Activated naive CD4-positive, alpha-beta T cell treated with Interleukin-2 at 50 U/mL for 16 hours (primary cell): Measurements from ENCODE around the gene IL17F.
A peak's percentile ranks its signal among the peaks of the same experiment; 100 is the strongest.
"Not testable (repeated sequence)": the region's sequence is repeated elsewhere in the genome, so short reads cannot be mapped to it uniquely, and the experiment has no call there.

Source experiments
- DNase-seq: peaks from one replicate; pipeline ENCODE4 v3.0.0-alpha.2; 2020

Gene IL17F

DNA sequence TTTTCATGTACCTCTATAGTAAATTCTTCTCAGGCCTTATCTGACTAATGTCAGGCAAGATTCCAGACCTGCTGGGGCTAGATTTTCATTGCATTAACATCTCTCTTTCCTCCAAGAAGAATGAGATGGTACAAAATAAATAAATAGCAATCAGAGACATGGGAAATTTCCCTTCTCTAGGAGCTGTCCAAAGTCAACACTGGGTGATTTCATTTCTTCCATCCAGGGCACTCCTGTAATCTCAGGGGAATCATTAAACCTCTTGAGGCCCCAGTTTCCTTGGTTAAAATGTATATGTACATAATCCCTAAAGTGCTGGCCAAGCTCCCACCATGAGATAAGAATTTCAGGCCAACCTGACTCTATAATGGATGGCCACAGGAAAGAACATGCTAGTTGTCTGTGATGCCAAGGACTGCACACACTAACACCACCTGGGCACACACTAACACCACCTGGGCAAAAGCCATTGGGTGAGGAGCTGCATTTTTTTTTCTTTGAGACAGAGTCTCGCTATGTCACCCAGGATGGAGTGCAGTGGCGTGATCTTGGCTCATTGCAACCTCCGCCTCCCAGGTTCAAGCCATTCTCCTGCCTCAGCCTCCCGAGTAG, 912 bp downstream of the IL17F start:
- no peak for DNase-seq

- no peak for DNase-seq
Observed at GRCh38 chr6:52241819-52242218, 2.5 kb downstream of the IL17F start.

DNA sequence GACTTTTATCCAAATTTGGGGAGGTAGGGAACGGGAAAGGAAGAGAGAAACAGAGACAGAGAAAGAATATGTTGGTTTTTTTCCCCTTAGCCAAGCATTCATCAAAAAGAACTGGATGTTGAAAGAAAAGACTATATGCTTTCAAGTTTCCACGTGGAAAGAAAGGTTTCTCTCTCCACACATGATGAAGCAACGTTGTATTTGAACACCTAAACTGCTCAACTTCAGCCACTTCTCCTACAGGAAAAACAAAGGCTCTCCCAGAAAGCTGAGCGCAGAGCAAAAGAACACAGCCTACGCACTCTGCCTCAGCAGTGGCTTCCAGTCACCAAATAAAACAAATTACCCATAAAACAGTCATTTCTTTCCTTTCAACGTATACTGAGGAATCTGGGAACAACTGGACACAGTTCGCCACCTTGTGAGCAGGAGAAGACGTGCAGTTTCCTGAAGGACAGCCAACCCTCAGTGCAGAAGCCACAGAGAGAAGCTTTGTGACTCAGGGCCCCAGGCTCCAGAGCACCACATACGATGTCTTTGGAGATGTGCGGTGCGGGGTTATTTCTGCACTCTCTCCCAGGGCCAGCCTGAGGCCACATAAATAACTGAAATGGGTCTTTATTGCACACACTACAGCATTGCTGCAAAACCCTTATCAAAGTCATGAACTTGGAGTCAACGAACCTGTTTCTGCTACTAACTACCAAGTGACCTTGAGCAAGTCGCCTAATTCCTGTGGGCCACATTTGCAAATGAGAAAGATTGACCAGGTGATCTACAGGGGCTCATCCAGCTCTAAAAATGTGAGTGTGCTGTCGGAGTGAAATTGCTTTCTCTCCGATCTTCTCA, 10.1 kb downstream of the IL17F start:
- peak; percentile 16 for DNase-seq

DNA sequence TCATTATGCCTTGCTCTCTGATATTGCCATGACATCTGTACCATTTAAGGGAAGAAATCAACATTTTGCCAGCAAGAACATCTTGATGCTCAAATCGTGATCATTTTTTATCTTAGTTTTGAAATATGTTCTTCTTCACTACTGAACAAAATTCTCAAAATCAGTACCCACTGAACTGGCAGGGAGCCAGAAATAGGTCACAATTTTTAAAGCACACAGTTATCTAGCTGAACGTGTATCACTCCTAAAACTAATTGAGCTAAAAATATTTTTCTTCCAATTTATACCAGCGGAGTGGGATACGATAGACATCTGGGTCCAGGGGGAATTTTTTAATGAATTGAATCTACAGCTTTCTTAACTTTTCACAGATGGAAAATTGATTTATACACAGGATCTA, 11.3 kb downstream of the IL17F start:
- no peak for DNase-seq

- DNase-seq = peak; percentile 35
Observed at GRCh38 chr6:52231406-52232127, 12.7 kb downstream of the IL17F start.

GRCh38 chr6:52230685-52231084, 13.6 kb downstream of the IL17F start:
- DNase-seq = no peak

- peak; percentile 73 for DNase-seq
Observed at GRCh38 chr6:52227495-52227894, 16.8 kb downstream of the IL17F start.

DNA sequence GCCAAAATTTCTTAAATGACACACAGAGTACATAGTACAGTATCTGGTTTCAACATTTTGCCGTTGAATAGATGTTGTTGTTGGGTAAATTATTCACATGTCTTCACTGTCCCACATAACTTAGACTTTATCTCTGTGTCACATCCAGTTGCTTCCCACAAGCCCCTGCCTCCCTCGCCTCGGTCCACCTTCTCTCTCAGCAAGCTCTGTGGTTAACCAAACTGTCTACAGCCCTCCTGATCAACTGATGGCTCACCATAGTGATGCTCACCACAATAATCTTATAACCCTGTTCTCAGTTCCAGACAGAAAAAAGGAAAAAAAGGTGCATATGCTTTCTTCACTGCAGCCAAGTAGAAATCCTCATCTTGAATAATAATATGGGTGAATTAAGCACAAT, 23.0 kb downstream of the IL17F start:
- DNase-seq = peak; percentile 49

DNA sequence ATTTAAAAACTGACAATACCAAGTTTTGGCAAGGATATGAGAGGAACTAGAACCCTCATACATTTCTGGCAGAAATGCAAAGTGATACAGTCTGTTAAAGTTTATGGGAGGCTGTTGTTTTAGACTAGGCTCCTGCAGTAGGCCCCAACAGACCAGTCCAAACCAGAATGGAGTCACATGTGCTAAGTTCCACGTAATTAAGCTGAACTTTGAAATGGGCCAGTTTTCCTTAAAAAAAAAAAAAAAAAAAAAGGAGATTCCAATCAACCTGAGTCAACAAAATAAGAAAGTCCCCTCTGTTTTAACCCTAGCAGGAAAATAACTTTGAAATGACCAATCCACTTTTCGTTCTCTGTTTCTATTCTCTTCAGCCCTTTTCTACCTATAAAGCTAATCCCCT, 26.5 kb downstream of the IL17F start:
- no peak for DNase-seq

GRCh38 chr6:52216932-52217575, 27.2 kb downstream of the IL17F start:
- no peak for DNase-seq

- DNase-seq = no peak
Observed at GRCh38 chr6:52215787-52216186, 28.5 kb downstream of the IL17F start.

DNA sequence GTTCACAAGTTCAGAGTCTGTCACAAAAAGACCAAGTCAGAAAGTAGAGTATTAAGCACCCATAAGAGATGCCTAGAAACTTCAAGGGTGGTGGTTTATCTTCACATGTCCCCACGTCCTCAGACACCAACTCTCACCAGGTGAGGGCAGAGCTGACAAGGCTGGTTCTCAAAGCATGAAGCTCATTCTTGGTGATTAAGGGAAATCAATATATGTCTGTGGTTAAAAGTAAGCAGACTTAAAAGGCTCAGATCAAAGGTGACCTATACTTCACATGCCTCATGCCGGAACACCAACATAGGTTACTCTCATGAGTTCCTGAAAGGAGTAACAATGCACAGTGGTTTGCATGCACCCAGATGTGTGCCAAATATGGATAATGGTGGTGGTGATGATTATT, 31.2 kb downstream of the IL17F start:
- peak; percentile 17 for DNase-seq

- DNase-seq = no peak
Observed at GRCh38 chr6:52210227-52210626, 34.1 kb downstream of the IL17F start.

DNA sequence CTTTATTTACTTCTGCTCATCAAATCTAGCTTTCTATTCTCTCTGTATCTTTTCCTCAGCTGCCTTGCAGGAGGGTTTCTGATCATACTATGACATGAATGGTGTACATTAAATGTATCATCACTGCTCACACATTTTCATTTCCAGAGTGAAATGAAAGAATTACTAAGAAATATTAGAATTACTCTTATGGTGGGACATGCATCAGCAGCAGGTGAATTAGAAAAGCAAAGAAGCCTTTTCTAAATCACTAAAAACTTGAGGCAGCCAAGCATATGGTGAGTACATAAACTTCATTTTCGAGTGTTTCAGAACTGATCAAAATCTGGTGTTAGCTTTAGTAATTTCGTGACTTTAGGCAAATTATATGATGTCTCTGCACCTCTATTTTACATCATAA, 34.5 kb downstream of the IL17F start:
- no peak for DNase-seq

- no peak for DNase-seq
Observed at GRCh38 chr6:52208612-52209011, 35.7 kb downstream of the IL17F start.

GRCh38 chr6:52207066-52207465, 37.2 kb downstream of the IL17F start:
- DNase-seq = no peak

- DNase-seq = no peak
Observed at GRCh38 chr6:52201493-52201892, 42.8 kb downstream of the IL17F start.

- no peak for DNase-seq
Observed at GRCh38 chr6:52201046-52201445, 43.3 kb downstream of the IL17F start.

GRCh38 chr6:52200088-52200487, 44.2 kb downstream of the IL17F start:
- not testable (repeated sequence) for DNase-seq

- DNase-seq = no peak
Observed at GRCh38 chr6:52195886-52196285, 48.4 kb downstream of the IL17F start.

- DNase-seq = no peak
Observed at GRCh38 chr6:52191824-52192223, 52.5 kb downstream of the IL17F start.

- no peak for DNase-seq
Observed at GRCh38 chr6:52190409-52190808, 53.9 kb downstream of the IL17F start.

DNA sequence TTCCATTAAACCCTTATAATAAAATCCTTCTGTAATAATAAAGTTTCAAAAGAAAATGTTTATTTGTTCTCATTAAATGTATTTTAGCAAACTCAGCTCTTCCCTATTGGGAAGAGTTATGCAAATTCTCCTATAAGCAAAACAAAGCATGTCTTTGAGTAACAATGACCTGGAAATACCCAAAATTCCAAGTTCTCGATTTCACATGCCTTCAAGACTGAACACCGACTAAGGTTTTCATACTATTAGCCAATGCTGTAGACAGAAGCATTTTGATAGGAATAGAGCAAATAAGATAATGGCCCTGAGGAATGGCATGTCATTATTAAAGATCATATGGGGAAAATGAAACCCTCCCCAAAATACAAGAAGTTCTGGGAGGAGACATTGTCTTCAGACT, 54.3 kb downstream of the IL17F start:
- no peak for DNase-seq
